Measurements from ENCODE around the gene MTMR3.

GRCh38 chr22:30016596-30016995 is 133.6 kb downstream of the MTMR3 start:
- TF ChIP-seq CTCF (IDR thresholded peaks at IDR 0.05) = no peak
- TF ChIP-seq EZH2 (IDR thresholded peaks at IDR 0.05) = no peak

All from neural progenitor cell (in vitro differentiated cells).